GM23338 (cell line): ENCODE measurements around the gene TMEM244.

ENCODE experiments used
- CREB1 ChIP-seq: fragments of 250-450 bp; sonication (Bioruptor Pico); IDR thresholded peaks from 2 replicates; pipeline ENCODE4 v1.5.0; 2020; ENCODE audit warnings: low read depth, mild to moderate bottlenecking, moderate library complexity
- EZH2 ChIP-seq: fragments of 200-600 bp; sonication (generic); IDR thresholded peaks from one replicate; pipeline ENCODE4 v1.8.0; 2017; ENCODE audit warnings: antibody characterized with exemption, mild to moderate bottlenecking, low read depth; ENCODE audit not compliant: unreplicated experiment
- EZH2phosphoT487 ChIP-seq: fragments of 200-600 bp; sonication (generic); IDR thresholded peaks from one replicate; pipeline ENCODE4 v1.8.1; 2018; ENCODE audit warnings: antibody characterized with exemption; ENCODE audit not compliant: unreplicated experiment
- JUNB ChIP-seq: IDR thresholded peaks from one replicate; pipeline ENCODE4 v1.6.1; 2016; ENCODE audit warnings: antibody characterized with exemption; ENCODE audit not compliant: unreplicated experiment
- POLR2AphosphoS5 ChIP-seq: IDR thresholded peaks from 2 replicates; pipeline ENCODE4 v1.6.1; 2016; ENCODE audit warnings: antibody characterized with exemption, low read depth
- STAT1 ChIP-seq: IDR thresholded peaks from one replicate; pipeline ENCODE4 v1.6.1; 2016; ENCODE audit warnings: antibody characterized with exemption; ENCODE audit not compliant: unreplicated experiment
- TF ChIP-seq, protein P1 (sequence below), 2 experiments: fragments of 200-600 bp in 1 of 2; sonication (generic) in 1 of 2; conservative IDR thresholded peaks; 2 replicates each; pipeline versions ENCODE4 v1.5.1 to v1.6.1; 2016 to 2017; ENCODE audit warnings: antibody characterized with exemption in 2 of 2, low read depth in 2 of 2, mild to moderate bottlenecking in 2 of 2, moderate library complexity in 1 of 2
- TF ChIP-seq, protein P2 (sequence below): IDR thresholded peaks from one replicate; pipeline ENCODE4 v1.6.1; 2018; ENCODE audit warnings: antibody characterized with exemption; ENCODE audit not compliant: unreplicated experiment

DNA sequence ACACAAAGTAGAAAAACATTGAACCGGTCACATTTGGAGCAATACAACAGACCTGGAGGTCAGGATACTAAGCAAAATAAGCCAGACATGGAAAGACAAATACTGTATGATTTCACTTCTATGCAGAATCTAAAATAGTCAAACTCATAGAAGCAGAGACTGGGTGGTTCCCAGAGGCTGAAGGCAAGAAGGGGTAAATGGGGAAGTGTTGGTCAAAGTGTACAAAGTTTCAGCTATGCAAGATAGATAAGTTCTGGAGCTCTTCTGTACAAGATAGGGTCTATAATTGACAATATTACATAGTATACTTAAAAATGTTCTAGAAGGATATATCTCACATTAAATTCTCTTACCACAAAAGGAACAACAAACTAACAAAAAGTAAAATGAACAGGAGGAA, 70.3 kb downstream of the TMEM244 start:
- TF ChIP-seq, protein P1, sequence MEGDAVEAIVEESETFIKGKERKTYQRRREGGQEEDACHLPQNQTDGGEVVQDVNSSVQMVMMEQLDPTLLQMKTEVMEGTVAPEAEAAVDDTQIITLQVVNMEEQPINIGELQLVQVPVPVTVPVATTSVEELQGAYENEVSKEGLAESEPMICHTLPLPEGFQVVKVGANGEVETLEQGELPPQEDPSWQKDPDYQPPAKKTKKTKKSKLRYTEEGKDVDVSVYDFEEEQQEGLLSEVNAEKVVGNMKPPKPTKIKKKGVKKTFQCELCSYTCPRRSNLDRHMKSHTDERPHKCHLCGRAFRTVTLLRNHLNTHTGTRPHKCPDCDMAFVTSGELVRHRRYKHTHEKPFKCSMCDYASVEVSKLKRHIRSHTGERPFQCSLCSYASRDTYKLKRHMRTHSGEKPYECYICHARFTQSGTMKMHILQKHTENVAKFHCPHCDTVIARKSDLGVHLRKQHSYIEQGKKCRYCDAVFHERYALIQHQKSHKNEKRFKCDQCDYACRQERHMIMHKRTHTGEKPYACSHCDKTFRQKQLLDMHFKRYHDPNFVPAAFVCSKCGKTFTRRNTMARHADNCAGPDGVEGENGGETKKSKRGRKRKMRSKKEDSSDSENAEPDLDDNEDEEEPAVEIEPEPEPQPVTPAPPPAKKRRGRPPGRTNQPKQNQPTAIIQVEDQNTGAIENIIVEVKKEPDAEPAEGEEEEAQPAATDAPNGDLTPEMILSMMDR (conservative IDR thresholded peaks at IDR 0.05; ENCODE audit: low read depth in 2 of 2) = no peak
- TF ChIP-seq POLR2AphosphoS5 (no peak), EZH2 (no peak), CREB1 (CRISPR knock-in tag) (no peak), EZH2phosphoT487 (no peak), STAT1 (no peak), JUNB (no peak)
- TF ChIP-seq, protein P2, sequence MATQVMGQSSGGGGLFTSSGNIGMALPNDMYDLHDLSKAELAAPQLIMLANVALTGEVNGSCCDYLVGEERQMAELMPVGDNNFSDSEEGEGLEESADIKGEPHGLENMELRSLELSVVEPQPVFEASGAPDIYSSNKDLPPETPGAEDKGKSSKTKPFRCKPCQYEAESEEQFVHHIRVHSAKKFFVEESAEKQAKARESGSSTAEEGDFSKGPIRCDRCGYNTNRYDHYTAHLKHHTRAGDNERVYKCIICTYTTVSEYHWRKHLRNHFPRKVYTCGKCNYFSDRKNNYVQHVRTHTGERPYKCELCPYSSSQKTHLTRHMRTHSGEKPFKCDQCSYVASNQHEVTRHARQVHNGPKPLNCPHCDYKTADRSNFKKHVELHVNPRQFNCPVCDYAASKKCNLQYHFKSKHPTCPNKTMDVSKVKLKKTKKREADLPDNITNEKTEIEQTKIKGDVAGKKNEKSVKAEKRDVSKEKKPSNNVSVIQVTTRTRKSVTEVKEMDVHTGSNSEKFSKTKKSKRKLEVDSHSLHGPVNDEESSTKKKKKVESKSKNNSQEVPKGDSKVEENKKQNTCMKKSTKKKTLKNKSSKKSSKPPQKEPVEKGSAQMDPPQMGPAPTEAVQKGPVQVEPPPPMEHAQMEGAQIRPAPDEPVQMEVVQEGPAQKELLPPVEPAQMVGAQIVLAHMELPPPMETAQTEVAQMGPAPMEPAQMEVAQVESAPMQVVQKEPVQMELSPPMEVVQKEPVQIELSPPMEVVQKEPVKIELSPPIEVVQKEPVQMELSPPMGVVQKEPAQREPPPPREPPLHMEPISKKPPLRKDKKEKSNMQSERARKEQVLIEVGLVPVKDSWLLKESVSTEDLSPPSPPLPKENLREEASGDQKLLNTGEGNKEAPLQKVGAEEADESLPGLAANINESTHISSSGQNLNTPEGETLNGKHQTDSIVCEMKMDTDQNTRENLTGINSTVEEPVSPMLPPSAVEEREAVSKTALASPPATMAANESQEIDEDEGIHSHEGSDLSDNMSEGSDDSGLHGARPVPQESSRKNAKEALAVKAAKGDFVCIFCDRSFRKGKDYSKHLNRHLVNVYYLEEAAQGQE = no peak
